GM12892 (cell line): Measurements from ENCODE around the gene PRDM15.

Experiments
- DNase-seq: peaks from one replicate; pipeline ENCODE4 v3.0.0; 2011; ENCODE audit not compliant: insufficient read length
- FAIRE-seq: peaks from 2 replicates; lab custom pipeline; 2011; peaks lifted over from hg19 to GRCh38; lab: Jason Lieb, UNC
- POLR2A ChIP-seq: IDR thresholded peaks from 2 replicates; pipeline ENCODE4 v1.6.1; 2011; ENCODE audit warnings: low read depth, low read length, control low read depth
- POLR2AphosphoS5 ChIP-seq: IDR thresholded peaks from 2 replicates; pipeline ENCODE4 v1.6.1; 2011; ENCODE audit warnings: low read depth, low read length, control low read depth
- TAF1 ChIP-seq: IDR thresholded peaks from 2 replicates; pipeline ENCODE4 v1.6.1; 2011; ENCODE audit warnings: low read depth, mild to moderate bottlenecking, control low read depth, low read length, borderline replicate concordance

The PRDM15 gene

GRCh38 chr21:41920476-41920875 lies 41.3 kb upstream of the PRDM15 start:
- no peak for FAIRE-seq
- no peak for TF ChIP-seq POLR2AphosphoS5
- TF ChIP-seq TAF1, result no peak
- TF ChIP-seq POLR2A, result no peak

GRCh38 chr21:41919666-41920398 lies 40.7 kb upstream of the PRDM15 start:
- TF ChIP-seq POLR2A (no peak), TAF1 (no peak), POLR2AphosphoS5 (no peak)
- DNase-seq (no peak), FAIRE-seq (no peak)

More at GRCh38 chr21:41920476-41920875, 41.3 kb upstream of the PRDM15 start:
- DNase-seq, result no peak

- DNase-seq (no peak), FAIRE-seq (no peak)
- TF ChIP-seq TAF1 (no peak), POLR2AphosphoS5 (no peak), POLR2A (no peak)
Measured at GRCh38 chr21:41918561-41919358, 39.6 kb upstream of the PRDM15 start.

- TF ChIP-seq TAF1, result no peak
- no peak for TF ChIP-seq POLR2AphosphoS5
- no peak for TF ChIP-seq POLR2A
- FAIRE-seq, result no peak
- no peak for DNase-seq
Measured at GRCh38 chr21:41917531-41917930, 38.4 kb upstream of the PRDM15 start.

- no peak for TF ChIP-seq TAF1
- no peak for TF ChIP-seq POLR2AphosphoS5
- no peak for TF ChIP-seq POLR2A
- DNase-seq, result no peak
- FAIRE-seq, result no peak
Measured at GRCh38 chr21:41916888-41917433, 37.8 kb upstream of the PRDM15 start.

- FAIRE-seq (no peak), DNase-seq (no peak)
- TF ChIP-seq POLR2A (no peak), TAF1 (no peak), POLR2AphosphoS5 (no peak)
Measured at GRCh38 chr21:41914965-41915364, 35.8 kb upstream of the PRDM15 start.

- DNase-seq, result no peak
- FAIRE-seq, result no peak
- TF ChIP-seq POLR2AphosphoS5 (no peak), TAF1 (no peak), POLR2A (no peak)
Measured at GRCh38 chr21:41914358-41914757, 35.2 kb upstream of the PRDM15 start.

- DNase-seq, result no peak
- no peak for TF ChIP-seq POLR2AphosphoS5
- TF ChIP-seq TAF1, result no peak
- no peak for TF ChIP-seq POLR2A
- FAIRE-seq, result no peak
Measured at GRCh38 chr21:41913230-41913629, 34.1 kb upstream of the PRDM15 start.

- DNase-seq (no peak), FAIRE-seq (no peak)
- TF ChIP-seq TAF1, result no peak
- no peak for TF ChIP-seq POLR2A
- no peak for TF ChIP-seq POLR2AphosphoS5
Measured at GRCh38 chr21:41908829-41909228, 29.7 kb upstream of the PRDM15 start.

- DNase-seq, result no peak
- TF ChIP-seq TAF1 (no peak), POLR2A (no peak)
- FAIRE-seq, result no peak
Measured at GRCh38 chr21:41907496-41908258, 28.5 kb upstream of the PRDM15 start.

GRCh38 chr21:41906770-41907169 lies 27.6 kb upstream of the PRDM15 start:
- FAIRE-seq (no peak), DNase-seq (no peak)
- TF ChIP-seq POLR2A, result no peak
- TF ChIP-seq POLR2AphosphoS5, result no peak
- no peak for TF ChIP-seq TAF1
